IPS-18c (cell line): ENCODE measurements around the gene SDK2.

Source experiments
- H3K4me3 ChIP-seq: 2 replicates; pipeline ENCODE4 v1.7.0; 2013; ENCODE audit warnings: low read depth, mild to moderate bottlenecking, low read length, moderate library complexity; ENCODE audit not compliant: insufficient read depth
- H3K9me3 ChIP-seq: one replicate; pipeline ENCODE4 v1.6.1; 2013; ENCODE audit warnings: mild to moderate bottlenecking, low read length, moderate library complexity; ENCODE audit not compliant: control insufficient read depth, insufficient read depth

The SDK2 gene

DNA sequence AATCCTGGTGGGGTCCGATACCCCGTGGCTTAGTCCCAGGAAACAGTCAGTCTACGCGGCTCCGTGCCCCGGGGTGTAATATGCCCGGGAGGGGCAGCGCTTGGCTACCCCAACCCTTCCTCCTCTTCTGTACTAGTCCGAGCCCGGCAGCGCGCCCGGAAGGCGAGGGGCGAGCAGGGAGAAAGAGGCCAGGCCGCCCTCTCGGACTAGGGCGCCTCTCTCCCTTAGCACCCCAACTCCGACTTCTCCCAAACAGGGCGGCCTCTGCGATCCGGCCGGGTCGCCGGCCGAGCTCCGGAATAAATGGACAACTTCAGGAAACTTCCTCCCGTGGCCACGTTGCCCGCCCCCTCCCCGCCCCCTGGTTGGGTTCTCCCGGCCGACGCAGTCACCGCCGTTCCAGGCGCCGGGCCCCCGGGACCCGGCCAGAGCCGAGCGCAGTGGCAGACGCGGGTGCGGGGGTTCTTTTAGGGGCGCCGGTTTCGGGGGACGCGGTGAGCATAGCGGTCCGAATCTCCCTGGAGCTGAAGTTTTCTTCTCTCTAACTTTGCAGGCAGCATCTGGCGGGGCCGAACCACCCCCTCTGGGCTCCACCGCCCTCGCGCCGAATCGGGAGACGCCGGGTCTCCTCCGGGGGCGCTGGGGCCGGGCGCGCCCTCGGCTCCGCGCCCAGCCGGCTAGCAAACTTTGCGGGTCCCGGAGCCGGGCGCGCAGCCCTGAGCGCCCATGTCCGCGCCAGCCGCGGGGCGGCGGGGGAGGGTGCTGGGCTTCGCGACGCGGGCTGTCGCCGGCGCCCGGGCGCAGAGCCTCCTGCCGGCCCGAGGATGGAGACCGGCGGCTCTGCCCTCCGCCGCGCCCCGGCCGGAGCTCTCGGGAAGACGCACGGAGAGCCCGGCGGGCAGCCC lies at the start of gene SDK2:
TSS of gene SDK2 (minus strand) at position 301 of the 905 bp plus-strand sequence. CDS start 357 bp downstream, outside the sequence.
- H3K4me3 ChIP-seq: peak within 1 kb of the TSS; percentile 79
- no peaks in the 10 kb centered on the region for H3K9me3 ChIP-seq

DNA sequence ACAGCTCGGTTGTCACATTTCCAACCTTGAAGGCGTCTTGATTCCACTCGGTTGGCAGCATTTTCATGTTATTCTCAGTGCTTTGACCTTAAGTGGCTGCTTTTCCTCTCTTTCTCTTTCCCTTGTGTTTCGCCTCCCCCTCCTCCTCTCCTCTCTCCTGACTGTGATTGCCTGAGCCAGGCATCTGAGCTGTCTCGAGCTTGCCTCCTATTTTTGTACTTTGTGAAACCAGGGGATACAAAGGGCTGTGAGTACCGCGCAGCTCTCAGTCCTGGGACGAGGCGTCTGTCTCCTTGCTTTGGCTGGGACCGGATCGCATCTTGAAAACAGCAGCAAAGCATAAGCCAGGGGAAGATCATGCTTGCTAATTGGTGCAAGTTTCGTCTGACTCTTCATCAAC lies 48.8 kb upstream of the SDK2 start:
- H3K9me3 ChIP-seq: no peaks in the 10 kb centered on the region
- no peak overlapping the region for H3K4me3 ChIP-seq

- Histone ChIP-seq H3K4me3 (no peak overlapping the region), H3K9me3 (no peaks in the 10 kb centered on the region)
These were observed 47.1 kb upstream of the SDK2 start for GRCh38 chr17:73691321-73691766.

GRCh38 chr17:73690676-73691075 lies 46.4 kb upstream of the SDK2 start:
- Histone ChIP-seq H3K9me3 (no peaks in the 10 kb centered on the region), H3K4me3 (no peak overlapping the region)

- Histone ChIP-seq H3K4me3 (no peak overlapping the region), H3K9me3 (no peaks in the 10 kb centered on the region)
These were observed 45.5 kb upstream of the SDK2 start for GRCh38 chr17:73689596-73690275.

DNA sequence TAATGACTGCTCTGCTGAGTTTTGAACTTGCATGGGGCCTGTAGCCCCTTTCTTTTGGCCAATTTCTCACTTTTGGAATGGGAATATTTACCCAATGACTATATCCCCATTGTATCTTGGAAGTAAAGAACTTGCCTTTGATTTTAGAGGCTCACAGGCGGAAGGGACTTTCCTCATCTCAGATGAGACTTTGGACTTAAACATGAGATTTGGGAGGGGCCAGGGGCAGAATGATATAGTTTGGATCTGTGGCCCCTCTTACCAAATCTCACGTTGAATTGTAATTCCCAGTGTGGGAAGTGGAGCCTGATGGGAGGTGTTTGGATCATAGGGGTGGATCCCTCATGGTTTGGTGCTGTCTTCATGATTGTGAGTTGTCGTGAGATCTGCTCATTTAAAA lies 42.7 kb upstream of the SDK2 start:
- Histone ChIP-seq H3K4me3 (no peak overlapping the region), H3K9me3 (no peaks in the 10 kb centered on the region)

DNA sequence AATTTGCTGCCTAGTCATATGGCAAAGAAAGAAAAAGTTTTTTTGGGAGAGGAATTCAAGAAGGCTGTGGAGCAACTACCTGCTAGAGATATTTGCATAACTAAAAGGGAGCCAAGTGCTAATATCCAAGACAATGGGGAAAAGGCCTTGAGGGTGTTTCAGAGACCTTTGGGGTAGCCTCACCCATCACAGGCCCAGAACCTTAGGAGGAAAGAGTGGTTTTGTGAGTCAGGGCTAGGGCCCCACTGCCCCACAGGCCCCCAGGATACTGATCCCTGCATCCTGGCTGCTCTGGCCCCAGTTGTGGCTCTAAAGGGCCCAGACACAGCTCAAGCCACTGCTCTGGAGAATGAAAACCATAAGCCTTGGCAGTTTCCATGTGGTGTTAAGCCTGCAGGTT lies 41.9 kb upstream of the SDK2 start:
- H3K4me3 ChIP-seq: no peak overlapping the region
- H3K9me3 ChIP-seq: no peaks in the 10 kb centered on the region

GRCh38 chr17:73684183-73684582 lies 39.9 kb upstream of the SDK2 start:
- Histone ChIP-seq H3K4me3 (no peak overlapping the region), H3K9me3 (no peaks in the 10 kb centered on the region)

GRCh38 chr17:73683771-73684170 lies 39.5 kb upstream of the SDK2 start:
- Histone ChIP-seq H3K4me3 (no peak overlapping the region), H3K9me3 (no peaks in the 10 kb centered on the region)

DNA sequence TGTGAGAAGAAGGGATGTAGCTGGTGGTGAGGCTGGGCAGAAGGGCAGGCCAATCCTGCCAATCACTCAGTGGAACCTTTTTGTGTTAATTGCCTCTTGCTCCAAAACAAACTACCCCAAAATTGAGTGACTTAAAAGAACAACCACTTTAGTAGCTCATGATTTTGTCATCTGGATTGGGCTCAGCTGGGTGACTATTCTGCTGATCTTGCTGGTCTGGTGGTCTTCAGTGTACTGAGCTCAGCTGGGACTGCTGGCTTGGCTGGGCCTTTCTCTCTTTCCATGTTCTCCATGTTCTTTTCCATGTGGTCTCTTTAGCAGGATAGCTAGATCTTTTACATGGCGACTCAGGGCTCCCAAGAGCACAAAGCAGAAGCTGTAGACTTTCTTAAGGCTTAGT lies 37.7 kb upstream of the SDK2 start:
- Histone ChIP-seq H3K9me3 (no peaks in the 10 kb centered on the region), H3K4me3 (no peak overlapping the region)

- no peaks in the 10 kb centered on the region for H3K9me3 ChIP-seq
- no peak overlapping the region for H3K4me3 ChIP-seq
These were observed 35.2 kb upstream of the SDK2 start for GRCh38 chr17:73679476-73679875.

DNA sequence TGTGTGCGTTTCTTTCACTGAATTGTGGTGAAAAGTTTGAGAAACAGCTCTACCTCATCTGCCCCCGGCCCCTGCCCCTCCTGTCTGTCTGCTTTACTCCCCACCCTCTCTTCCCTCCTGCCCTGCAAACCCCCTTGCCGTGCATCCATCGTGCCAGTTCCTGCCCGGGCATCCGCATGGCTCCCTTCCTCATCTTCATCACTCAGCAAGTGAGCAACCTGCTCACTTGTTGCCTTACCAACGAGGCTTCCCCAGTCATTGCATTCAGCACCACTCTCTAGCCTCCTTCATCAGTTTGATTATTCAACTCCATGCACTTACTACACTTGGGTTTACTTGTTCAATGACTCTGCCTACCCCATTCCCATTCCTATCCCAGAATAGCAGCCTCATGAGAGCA lies 34.8 kb upstream of the SDK2 start:
- no peaks in the 10 kb centered on the region for H3K9me3 ChIP-seq
- no peak overlapping the region for H3K4me3 ChIP-seq

DNA sequence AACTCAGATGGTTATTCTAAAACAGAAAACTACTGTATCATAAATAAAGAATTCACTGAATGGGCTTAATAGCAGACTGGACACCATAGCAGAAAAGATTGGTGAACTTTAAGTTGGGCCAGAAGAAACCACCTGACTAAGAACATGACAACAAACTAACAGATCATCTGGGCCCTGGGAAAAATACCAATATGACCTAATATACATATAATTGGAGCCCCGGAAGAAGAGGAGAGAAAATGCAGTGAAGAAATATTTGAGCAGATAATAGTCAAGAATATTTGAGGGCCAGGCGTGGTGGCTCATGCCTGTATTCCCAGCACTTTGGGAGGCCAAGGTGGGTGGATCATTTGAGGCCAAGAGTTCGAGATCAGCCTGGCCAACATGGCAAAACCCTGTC lies 25.5 kb upstream of the SDK2 start:
- Histone ChIP-seq H3K9me3 (no peaks in the 10 kb centered on the region), H3K4me3 (no peak overlapping the region)

GRCh38 chr17:73667181-73667959 lies 23.1 kb upstream of the SDK2 start:
- no peaks in the 10 kb centered on the region for H3K9me3 ChIP-seq
- H3K4me3 ChIP-seq: no peak overlapping the region

GRCh38 chr17:73663614-73664013 lies 19.4 kb upstream of the SDK2 start:
- H3K4me3 ChIP-seq: no peak overlapping the region; the same call in 1 of the 2 replicates
- no peaks in the 10 kb centered on the region for H3K9me3 ChIP-seq

- no peak overlapping the region for H3K4me3 ChIP-seq
- H3K9me3 ChIP-seq: no peaks in the 10 kb centered on the region
These were observed 16.1 kb upstream of the SDK2 start for GRCh38 chr17:73660366-73660765.

DNA sequence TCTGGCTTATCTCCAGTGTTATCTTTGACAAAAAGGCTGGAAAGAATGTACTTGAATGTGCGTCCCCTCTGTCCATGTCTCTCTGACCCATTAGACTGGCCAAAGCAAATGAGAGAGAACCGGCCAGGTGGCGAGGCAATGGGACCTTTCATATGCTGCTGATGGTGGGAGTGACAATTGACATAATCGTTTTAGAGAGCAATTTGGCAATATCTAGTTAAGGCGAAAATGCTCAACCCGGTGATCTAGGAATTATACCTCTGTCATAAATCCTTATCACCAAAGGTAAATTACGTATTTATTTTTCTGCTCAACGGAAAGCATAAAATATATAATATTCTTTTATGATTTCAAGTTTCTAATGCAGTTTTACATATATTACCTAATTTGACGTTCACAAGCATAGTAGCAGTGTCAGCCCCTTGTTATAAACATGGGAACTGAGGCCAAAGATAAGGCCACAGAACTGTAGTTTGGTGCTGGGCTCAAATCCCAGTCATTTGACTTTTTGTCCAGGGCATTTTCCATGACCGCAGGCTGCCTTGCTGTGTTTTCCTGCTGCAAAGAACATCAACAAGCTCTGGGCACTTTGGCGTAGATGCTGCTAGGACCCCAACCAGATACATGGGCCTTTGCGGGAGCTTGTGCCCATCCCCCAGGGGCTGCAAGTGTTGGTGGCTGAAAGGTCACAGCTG lies 14.7 kb upstream of the SDK2 start:
- H3K4me3 ChIP-seq: no peak overlapping the region
- H3K9me3 ChIP-seq: no peaks in the 10 kb centered on the region
